ENCODE data around the gene AK8.
"Not testable (repeated sequence)": the region's sequence is repeated elsewhere in the genome, so short reads cannot be mapped to it uniquely, and the experiment has no call there.

The AK8 gene

DNA sequence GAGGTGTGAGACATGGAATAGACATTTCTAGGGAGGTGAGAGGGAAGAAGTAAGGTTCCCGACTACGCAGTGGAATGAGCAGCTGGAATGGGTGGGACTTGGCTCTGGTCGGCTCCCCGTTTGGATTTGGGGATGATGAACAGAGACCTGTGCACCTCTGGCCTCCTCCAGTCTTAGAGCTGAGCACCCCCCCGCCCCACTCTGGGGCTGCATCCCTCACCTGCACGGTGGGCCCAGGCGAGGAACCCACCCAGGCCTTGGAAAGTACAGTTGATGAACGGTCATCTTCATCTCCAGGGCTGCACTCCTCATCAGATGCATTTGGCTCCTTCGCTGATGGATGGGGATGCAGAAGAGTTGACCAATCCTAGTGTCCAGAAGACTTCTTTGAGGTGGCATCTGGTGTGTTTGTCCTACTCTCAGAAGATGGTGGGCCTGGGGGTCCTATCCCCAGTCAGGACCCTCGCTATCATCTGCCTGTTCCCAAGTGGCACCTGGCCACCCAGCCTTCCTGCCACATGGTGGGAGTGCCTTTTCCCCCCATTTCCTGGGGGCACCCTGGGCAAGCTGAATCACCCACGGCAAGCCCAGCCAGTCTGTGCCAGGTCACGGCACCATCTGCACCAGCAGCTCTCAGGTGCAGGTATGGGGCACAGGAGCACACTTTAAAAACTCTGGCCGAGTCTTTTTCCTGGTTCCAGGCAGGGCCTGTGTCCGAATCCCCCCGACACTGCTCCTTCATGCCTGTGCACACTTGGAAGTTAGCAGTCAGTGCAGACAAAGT, 137.4 kb downstream of the AK8 start:
- no peak for DNase-seq

DNA sequence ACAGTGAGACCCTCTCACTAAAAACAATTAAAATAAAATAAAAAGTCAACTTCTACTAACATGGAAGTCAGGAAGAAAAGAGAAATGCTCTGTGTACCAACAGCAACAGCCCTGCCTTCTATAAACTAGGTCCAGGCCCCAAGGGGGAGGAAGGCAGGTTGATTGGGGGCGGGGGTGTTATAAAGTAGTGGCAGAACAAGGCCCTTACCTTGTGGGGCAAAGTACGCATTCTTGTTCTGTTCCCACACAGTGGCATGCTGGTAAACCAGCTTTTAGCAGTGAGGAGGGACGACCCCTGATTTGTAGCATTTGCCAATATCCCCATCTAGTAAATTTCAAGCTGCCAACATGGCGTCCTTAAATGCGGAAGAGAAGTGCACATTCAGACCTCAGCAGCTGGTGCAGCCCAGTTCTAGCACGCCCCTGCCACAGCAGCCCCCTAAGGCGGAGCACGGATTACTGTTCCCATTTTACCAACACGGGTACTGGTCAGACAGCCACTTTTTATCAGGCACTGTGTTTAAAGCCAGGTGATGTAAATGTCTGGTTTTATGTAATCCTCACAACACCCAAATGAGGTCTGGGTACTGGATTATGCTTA, 138.3 kb downstream of the AK8 start:
- DNase-seq, result no peak

DNA sequence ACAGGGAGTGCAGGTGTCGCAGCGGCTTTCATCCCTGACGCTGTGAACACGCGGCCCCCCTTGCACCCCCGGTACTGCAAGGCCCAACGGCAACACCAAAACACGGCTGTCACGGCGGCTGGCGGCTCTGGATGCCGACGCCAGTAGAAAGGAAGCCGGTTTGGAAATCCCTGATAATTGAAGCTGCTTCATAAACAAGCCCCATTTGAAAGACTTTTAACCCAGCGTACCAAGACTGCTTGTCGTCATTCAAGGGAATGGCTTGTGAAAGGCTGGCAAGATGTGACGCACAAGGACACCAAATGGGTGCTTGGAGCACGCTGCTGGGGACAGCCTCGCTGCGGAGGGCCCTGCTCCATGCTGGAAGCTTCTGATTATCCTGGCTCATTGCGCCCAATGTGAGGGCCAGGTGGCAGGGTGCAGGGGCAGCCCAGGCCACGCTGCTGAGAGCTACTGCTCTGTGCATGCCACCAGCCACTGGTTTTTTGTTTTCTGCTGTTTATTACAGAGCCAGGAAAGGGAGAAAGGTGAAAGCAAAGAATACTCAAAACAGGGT, 144.7 kb downstream of the AK8 start:
- peak in 2 of 3 experiments; percentile 46 to 83 for DNase-seq

DNA sequence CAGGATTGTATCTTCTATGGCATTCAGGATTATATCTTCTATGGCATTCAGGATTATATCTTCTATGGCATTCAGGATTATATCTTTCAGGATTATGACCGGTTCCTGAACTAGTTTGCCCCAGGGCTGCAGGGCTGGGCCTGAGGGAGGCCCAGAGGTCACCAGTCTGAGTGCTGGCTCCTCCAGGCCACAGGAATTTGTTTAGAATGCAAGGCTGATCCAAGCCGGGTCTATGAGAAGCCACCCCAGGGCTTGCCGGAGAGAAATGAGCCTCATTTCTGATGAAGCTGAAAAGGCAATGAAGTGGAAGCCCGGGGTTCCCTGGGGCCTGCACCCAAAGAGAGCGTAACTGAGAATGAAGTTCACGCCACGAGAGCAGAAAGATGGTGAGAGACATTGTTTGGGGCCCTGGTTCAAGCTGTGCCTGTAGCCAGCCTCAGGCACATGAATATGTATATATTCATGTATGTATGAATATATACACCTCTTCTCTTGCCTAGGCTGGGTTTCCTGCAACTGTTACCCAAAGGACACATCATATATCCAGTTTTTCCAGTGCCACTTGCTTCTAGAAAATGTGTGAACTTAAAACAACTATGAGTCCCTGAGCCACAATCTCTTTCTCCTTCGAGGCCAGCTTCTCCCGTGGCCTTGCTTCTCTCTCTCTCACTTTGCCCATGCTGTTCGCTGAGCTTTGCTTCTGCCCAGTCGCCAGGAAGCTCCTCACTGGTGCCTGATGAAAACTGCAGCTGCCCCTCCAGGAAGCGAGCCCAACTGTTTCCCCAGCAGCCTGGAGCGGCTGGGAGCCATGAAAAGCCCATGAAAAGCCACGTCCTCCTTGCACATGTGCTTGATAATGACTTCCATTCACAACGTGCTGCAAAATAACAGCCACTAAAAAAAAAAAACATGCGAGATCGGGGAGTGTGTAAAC, 145.5 kb downstream of the AK8 start:
- DNase-seq, result peak in 1 of 3 experiments; percentile 83

DNA sequence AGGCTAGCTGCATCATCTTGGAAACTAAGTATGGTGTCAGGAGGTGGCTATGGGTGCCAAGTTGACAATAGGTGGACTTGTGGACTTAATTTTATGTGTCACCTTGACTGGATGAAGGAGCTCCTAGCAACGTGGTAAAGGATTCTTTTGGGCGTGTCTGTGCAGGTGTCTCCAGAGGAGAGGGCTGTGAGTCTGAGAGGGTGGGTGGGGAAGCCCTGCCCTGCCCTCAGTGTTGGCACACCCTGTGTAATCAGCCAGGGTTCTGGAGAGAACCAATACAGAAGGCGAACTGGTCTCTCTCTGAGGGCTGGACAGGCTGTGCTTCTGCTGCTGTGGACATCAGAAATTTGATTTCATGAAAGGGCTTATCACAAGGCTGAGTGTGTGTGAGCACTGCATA, 146.9 kb downstream of the AK8 start:
- DNase-seq, result no peak

DNA sequence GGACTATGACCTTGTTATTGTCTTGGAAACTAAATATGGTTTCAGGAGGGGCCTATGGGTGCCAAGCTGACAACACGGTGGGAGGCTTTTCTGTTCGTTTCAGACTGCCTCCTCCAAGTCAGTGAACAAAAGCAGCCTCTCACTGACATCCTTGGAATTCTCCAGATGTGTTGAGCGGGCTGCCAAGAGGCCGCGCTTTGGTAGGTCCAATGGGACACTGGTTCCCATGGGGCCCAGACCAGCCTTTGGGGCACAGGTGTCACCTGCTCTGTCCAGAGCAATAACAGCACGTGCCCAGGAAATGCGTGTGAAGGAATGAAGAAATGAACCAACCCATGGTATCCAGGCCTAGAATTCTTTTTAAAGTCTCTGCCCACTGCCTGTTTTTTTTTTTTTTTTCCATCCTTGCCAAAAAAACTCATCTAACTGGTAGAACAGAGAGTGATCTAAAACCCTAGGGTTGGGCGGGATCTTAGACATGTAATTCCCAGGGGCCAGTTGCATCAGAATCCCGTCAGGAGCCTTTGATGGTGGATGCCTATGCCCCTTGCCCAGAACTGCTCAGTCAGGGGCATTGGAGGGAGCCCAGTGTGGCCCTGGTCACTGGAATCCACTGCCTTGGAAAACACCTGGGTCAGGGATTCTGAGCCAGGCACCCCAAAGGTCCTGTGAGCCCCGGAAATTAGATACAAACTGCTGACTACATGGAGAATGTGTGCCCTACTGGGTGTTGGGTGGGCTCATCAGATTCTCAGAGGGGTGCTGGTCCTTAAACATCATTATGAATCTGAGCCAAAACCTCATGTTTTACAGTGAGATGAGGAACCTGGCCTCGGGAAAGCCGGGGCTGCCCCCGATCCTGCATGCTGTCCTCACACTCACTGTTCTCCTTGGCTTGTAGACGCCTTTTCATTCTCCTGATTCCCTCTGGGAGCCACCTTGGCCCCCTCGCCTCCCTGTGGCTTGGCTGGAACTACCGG, 147.7 kb downstream of the AK8 start:
- no peak for DNase-seq

DNA sequence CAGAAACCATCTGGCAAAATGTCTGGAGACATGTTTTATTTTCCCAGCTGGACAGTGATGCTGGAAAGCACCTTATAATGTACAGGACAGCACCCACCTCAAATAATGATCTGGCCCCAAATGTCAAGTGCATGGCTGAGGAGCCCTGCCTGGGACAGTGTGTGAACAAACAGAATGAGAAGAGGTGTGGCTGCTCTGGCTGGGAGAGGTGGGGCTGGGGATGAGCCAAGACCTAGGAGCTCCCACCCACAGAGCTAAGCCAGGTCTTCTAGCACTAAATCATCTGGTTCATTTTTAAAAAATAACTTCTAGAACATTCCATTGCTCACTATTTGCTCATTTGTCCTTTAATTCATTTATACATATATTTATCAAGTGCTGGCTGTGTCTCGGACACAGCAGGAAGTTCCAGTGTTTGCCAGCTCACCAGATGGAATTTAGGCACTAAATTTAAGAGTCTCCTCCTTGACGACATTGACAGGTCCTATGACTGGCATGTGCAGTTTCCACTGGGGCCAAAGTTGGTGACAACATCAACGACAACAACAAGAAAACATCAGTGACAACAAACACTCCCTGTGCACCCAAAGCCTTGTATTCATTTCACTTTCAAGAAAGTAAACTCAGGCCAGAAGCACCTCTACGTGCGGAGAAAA, 148.7 kb downstream of the AK8 start:
- no peak for DNase-seq

DNA sequence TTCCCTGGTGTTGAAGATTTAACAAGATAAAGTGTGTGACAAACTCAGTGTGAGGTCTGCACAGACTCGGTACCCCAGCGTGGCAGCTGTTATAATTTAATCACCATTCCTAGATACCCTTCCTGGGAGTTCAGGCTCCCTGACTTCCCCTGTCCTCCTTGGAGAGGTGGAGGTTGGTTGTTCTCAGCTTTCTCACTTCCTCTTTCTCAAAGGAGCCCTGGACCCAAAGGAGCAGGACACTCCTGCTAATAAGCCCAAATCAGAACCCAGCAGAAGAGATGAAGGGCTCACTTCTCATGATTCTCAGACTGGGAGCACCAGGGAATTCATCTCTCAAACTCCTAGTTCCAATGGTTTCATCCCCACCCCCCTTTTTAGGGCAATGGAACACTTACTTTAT, 149.6 kb downstream of the AK8 start:
- DNase-seq, result no peak

DNA sequence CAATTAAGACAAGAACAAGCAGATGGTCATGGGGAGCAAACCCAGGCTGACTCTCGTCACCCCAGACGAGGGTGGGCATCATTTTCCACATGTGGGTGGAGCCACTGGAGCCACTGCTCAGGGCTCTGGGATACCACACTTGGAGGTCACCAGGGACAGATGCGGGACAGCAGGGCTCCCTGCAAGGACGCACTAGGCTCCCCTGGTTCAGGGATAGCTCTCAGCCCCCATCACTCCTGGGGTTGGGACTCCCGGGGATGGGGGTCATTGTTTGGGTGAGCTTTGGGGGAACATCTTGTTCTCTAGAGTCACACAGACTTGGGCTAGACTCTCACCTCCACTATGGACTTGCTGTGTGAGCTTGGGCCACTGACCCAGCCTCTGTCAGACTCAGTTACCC, 150.0 kb downstream of the AK8 start:
- DNase-seq, result no peak

DNA sequence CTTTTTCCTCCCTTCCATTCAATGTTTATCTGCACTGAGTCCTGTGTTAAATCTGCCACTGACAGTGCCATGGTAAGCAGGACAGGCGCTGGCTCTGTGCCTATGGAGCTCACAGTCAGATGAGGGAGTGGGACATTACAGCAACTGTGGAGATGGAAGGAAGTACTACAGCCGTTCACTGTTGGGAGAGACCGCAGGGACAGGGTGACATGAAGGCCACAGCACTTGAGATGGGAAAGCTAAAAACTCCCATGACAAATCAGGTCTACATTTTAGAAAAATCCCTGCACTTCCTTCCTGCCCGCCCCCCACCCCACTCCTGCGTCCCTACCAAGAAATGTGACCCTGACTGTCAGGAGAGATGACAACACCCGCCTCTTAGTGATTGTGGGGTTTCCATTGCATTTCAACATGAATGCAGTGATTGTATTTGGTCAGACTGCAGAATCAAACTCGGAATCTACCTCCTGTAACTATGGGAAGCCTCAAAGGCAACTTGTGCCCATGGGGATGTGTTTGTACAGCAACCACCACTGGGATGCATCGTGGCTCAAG, 151.4 kb downstream of the AK8 start:
- no peak for DNase-seq

DNA sequence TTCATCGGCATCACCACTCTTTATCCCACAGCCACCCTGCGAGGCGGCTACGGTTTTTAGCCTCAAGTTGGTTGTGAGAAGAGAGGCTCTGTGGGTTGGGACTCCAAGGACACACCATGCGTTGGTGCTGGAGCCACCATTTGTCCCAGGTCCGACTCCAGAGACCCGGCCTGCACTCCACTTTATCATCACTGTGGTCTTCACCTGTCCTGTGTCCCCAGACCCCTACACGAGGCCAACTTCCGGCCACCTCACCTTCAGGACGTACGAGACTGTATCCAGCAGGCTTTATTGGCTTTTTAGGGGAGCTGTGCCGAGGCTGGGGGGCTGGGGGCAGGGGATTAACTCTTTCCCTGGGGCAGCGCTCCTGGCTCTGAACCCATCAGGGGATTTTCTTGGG, 152.8 kb downstream of the AK8 start:
- no peak for DNase-seq

DNA sequence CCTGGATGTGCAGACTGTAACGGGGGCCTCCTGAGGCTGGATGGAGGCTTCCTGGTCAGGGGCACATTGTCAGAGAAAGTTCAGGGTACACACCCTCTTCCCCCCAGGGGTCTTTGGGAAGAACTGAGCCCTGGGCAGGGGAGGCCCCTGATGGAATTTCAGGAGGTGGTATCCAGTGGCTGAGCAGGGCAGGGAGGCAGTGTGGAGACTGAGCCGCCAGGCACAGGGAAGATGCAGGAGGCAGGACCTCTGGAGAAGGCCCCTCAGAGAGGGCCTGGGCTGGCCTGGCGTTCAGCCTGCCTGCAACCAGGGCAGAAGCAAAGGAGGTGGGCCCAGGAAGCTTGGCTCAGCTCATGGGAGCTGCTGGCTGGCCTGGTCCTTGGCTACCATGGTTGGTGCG, 154.3 kb downstream of the AK8 start:
- DNase-seq, result no peak

DNA sequence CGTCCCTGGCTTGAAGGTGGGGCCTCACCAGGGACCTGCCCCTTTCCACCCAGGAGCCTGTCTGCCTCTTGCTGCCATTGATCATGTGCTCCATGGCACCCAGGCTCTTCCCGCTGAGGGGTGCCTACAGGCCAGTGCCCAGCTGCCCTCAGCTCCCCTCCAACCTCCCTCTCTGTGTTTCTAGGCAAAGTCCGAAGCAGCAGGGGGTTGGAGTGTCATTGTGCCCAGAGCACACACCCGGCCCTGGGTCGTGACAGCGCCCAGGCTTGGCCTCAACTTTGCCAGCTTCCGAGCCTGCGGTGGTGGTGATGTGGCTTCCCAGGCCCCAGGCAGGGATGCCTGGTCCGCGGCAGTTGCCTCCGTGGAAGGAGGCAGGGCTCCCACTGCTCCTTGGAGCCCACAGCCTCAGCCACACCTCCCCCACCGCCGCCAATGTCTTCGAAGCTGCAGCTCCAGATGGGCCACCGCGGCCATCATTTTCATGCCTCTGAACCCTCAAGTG, 155.5 kb downstream of the AK8 start:
- no peak for DNase-seq

DNA sequence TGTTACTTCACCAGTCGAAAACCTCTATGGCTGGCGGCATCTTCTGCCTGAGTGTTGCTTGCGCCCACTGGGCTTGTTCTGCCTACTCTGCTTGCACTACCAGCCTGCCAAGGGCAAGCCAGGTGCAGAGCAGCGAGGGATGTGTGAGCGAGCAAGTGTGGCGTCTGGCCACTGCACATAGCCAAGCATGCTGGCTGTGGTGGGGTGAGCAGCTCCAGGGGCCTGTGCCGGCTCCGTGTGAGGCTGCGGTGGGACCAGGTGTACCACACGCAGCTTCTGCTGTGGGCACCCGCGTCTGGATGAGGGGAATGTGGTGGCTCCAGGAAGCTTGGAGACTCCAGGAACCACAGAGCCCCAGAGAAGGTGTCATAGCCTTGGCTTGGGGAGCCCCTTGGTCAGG, 156.4 kb downstream of the AK8 start:
- no peak for DNase-seq

DNA sequence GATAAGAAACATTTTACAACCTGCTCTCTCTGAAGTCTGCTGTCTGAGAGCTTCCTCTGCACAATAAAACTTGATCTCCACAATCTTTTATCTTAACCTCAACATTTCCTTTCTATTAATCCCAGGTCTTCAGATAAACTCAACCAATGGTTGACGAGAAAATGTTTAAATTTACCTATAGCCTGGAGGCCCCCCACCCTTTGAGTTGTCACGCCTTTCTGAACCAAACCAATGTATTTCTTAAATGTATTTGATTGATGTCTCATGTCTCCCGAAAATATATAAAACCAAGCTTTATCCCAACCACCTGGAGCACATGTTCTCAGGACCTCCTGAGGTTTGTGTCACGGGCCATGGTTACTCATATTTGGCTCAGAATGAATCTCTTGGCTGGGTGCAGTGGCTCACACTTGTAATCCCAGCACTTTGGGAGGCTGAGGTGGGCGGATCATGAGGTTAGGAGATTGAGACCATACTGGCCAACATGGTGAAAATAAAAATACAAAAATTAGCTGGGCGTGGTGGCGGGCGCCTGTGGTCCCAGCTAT, 159.6 kb downstream of the AK8 start:
- DNase-seq, result not testable (repeated sequence)

DNA sequence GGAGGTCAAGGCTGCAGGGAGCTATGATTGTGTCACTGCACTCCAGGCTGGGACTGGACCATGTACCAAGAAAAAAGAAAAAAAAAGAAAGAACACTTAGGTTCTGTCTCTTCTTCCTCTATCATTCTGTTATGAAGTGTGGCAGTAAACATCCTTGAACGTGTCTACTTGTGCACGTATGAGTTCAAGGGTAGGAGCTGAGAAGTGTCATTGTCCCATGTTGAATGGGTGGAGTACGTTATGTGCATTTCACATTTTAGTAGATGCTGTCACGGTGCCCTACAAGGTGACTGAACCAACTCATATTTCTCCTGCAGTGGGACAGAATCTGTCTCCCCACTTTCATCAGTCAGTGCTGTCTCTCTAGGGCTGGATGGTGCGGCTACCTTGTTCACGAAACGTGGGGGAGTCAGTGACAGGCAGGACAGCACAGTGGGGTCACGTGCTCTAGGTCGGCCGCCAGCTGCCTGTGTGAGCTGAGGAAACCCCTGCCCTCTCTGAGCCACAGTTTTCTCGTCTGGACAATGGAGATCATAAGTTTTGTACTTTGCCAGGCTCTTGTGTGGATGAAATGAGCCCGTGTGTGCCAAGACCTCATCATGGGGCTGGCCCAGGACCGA, 160.6 kb downstream of the AK8 start:
- no peak for DNase-seq

DNA sequence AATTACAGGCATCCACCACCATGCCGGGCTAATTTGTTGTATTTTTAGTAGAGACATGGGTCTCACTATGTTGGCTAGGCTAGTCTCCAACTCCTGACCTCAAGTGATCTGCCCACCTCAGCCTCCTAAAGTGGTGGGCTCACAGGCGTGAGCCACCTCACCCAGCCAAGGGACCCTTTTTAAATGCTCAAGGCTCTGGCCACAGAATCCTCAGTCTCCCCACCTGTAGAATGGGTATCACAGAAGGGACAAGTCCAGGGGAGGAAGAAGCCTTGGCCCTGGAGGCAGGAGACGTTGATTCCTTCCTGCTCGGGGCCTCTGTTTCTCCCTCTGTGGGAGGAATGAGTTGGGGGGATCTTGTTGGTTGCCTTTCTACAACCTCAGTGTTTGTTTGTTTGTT, 162.1 kb downstream of the AK8 start:
- no peak for DNase-seq

DNA sequence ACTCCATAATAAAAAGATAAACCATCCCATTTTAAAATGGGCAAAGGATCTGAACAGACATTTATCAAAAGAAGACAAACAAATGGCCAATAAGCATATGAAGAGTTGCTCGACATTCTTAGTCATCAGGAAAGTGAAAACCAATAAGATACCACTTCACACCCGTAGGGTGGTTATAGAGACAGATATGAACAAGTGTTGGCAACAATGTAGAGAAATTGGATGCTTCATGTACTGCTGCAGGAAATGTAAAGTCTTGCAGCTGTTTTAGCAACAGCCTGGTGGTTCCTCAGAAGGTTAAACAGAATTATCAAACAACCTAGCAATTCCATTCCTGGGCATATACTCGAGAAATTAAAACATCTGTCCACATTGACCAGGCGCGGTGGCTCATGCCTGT, 165.3 kb downstream of the AK8 start:
- DNase-seq, result no peak

DNA sequence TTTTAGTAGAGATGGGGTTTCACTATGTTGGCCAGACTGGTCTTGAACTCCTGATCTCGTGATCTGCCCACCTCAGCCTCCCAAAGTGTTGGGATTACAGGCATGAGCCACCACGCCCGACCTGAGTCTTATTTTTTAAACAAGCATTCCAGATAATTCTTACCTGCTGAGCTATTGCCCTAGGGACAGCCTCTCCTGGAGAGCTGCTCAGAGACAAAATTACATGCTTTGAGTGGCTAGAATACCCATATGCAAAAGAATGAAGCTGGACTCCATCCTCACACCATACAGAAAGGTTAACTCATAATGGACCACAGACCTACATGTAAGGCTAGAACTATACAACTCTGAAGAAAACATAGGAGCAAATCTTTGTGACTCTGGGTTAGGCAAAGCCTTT, 166.2 kb downstream of the AK8 start:
- DNase-seq, result no peak

DNA sequence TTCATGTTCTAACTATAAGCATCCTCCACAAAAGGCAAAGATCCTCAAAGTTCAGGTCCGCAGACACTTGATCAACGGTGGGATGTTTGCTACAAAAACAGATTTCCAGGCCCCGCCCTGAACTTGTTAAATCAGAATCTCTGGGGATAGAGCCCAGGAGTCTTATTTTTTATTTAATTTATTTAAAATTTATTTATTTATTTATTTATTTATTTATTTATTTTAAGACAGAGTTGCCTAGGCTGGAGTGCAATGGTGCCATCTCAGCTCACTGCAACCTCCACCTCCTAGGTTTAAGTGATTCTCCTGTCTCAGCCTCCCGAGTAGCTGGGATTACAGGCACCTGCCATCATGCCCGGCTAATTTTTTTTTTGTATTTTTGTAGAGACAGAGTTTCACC, 166.9 kb downstream of the AK8 start:
- not testable (repeated sequence) for DNase-seq

All from NCI-H1417 (cell line).